LNCAP (cell line): ENCODE measurements around the gene ZFX.

Experiments
- TF ChIP-seq, protein P1 (sequence below): fragments of 450-650 bp; IDR thresholded peaks from 2 replicates; pipeline ENCODE4 v1.5.1; 2017; ENCODE audit warnings: mild to moderate bottlenecking

Gene ZFX

DNA sequence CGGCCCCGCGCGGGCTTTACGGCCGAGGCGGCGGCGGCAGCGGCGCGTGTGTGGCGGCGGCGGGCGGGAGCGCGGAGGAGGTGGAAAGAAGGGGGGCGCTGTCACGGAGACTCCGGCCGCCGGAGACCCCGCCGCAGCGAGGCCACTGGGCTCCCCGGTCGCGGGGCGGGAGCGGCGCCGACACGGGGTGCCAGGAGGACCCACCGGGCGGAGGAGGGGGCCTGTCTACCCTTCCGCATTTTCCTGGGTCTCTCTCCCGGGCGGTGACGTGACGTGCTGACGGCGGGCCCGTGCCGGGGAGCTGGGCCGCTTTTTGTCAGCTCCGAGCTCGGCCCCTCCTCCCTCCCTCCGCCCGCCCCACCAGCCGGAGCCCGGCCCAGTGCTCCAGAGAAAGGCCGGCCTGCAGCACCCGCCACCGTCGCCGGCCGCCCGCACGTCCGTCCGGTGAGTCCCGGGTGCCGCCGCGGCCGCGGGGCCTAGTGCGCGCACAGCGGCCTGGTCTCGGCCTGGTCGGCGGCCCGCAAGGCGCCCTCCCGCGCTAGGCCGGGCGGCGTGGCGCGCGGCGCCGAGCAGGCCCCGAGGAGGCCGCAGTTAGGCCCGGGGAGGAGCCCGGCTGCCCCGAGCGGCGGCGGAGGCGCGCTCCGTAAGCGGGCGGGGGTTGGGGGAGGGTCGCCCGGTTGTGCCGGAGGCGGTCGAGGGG, at the start of gene ZFX:
TSS of gene ZFX (plus strand) at position 379 of the 700 bp plus-strand sequence. CDS start 23,014 bp downstream, outside the sequence.
- TF ChIP-seq, protein P1, sequence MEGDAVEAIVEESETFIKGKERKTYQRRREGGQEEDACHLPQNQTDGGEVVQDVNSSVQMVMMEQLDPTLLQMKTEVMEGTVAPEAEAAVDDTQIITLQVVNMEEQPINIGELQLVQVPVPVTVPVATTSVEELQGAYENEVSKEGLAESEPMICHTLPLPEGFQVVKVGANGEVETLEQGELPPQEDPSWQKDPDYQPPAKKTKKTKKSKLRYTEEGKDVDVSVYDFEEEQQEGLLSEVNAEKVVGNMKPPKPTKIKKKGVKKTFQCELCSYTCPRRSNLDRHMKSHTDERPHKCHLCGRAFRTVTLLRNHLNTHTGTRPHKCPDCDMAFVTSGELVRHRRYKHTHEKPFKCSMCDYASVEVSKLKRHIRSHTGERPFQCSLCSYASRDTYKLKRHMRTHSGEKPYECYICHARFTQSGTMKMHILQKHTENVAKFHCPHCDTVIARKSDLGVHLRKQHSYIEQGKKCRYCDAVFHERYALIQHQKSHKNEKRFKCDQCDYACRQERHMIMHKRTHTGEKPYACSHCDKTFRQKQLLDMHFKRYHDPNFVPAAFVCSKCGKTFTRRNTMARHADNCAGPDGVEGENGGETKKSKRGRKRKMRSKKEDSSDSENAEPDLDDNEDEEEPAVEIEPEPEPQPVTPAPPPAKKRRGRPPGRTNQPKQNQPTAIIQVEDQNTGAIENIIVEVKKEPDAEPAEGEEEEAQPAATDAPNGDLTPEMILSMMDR: no peak

DNA sequence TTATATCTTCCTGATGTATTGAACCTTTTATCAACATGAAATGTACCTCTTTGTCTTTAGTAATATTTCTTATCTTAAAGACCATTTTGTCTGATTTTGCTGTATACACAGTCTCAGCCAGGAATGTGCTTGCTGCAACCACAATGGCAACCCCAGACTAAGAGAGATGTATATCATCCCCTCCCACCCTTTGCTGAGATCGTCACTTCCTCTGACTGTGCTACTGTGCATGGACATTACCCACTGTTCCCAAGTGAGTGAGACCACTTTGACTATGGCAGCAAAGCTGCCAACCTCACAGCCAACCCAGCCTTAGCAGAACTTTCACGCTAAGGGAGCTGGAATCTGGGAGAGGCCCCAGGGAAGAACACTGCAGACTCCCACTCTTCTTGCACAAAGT, 48.8 kb upstream of the ZFX start:
- TF ChIP-seq, protein P1: no peak

DNA sequence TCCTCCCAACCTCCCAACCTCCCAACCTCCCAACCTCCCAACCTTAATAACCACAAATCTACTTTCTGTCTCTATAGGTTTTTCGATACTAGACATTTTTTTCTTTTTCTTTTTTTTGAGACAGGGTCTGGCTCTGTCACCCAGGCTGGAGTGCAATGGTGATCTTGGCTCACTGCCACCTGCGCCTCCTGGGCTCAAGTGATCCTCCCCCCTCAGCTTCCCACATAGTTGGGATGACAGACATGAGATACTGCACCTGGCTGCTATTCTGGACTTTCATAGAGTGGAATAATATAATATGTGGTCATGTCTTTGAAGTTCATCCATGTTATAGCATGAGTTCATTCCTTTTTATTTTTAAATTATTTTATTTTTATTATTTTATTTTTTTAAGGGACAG, 39.5 kb upstream of the ZFX start:
- TF ChIP-seq, protein P1: no peak

DNA sequence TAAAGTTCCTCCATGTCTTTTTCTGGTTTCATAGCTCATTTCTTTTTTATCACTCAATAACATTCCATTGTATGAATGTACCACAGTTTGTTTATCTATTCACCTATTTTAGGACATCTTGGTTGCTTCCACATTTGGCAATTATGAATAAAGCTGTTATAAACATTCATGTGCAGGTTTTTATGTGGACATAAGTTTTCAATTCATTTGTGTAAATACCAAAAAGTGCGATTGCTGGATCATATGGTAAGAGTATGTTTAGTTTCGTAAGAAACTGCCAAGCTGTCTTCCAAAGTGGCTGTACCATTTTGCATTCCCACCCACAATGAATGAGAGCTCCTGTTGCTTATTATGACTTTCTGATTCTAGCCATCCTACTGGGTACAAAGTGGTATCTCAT, 36.3 kb upstream of the ZFX start:
- TF ChIP-seq, protein P1: no peak

DNA sequence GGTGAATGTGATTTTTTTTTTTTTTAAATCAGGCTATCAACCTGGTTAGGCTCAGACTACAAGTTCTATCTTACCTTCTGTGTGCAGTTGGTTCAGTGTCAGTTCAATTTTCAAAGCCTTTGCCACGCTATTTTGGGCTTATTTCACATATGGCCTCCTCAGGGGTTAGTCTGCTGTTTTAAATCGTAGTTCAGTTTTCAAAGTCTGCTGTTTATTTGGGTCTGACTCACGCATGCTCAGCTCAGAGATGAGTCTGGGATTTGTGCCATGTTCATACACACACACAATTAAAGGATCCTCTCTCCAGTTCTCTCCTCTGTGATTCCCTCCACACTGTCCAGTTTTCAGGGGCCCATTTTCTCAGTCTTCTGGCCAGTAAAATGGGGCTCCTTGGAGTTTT, 32.3 kb upstream of the ZFX start:
- TF ChIP-seq, protein P1: no peak

DNA sequence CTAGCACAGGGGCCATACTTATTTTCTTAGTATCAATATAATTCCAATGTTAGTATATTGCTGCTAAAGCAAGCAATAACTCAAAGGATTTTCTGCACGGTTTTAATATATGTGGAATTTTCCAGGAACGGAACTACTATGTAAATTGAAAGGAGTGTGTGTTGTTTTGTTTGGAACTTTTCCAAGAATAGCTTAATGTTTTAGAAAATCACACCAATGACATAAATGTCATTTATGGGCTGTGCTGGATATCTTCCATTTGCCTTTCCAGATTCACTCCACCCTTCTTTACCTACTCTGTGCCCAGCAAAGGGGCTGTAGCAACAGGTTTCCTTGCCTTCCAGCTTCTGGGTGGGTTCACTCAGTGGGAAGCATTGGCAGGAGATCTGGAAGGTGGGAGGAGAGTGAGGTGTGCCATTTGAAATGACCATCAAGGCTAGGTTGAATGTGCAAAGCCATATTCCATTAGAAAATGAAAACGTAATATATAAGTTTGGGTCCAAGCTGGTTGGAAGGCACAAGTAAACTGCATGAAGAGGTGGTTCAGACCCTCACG, 25.2 kb upstream of the ZFX start:
- TF ChIP-seq, protein P1: no peak

DNA sequence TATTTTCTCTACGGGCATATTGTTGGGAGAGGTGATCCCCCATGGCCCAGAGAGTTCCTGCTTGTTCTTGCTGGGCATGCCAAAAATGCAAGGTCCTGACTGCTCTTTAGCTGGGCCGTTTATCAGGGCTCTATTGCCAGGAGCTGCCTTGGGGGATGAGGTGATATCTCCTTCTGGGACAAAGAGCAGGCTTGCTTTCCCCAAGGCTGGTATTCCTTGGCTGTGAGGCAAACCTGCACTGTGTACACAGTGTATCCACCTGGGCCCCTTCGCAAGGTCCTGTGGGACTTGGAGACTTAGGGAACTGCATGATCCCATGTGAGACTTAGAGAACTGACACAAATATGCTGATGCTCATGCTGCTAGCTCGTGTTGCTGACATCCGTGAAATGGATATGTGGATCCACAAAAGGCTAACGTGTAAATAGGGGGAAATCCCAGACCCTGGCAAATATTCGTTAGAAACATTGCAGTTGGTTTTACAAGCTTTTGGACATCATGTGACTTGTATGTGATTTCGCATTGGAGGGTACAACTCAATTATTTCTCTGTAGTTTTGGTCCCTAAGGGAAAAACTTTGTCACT, 24.4 kb upstream of the ZFX start:
- TF ChIP-seq, protein P1: no peak
